SK-N-SH treated with all-trans-retinoic acid at 6 μM for 48 hours (cell line): ENCODE measurements around the gene FAM241B.

ENCODE experiments used
- ARNTL ChIP-seq: fragments of 450-650 bp; formaldehyde crosslinking; IDR thresholded peaks from 2 replicates; pipeline ENCODE4 v1.5.0; 2020; ENCODE audit warnings: low read depth, mild to moderate bottlenecking, moderate library complexity, borderline replicate concordance
- CREB5 ChIP-seq: fragments of 250-450 bp; sonication (Bioruptor Pico); IDR thresholded peaks from 2 replicates; pipeline ENCODE4 v1.5.1; 2020; ENCODE audit warnings: low read depth, mild to moderate bottlenecking, moderate library complexity
- OSR1 ChIP-seq: fragments of 250-450 bp; sonication (Bioruptor Pico); IDR thresholded peaks from 2 replicates; pipeline ENCODE4 v1.8.0; 2022; ENCODE audit warnings: moderate library complexity, mild to moderate bottlenecking, inconsistent platforms
- PATZ1 ChIP-seq: fragments of 250-450 bp; sonication (Bioruptor Pico); IDR thresholded peaks from 2 replicates; pipeline ENCODE4 v1.8.0; 2020; ENCODE audit warnings: mild to moderate bottlenecking, moderate library complexity, borderline replicate concordance
- PPARA ChIP-seq: fragments of 250-450 bp; sonication (Bioruptor Pico); IDR thresholded peaks from 2 replicates; pipeline ENCODE4 v1.5.0; 2020; ENCODE audit warnings: mild to moderate bottlenecking, borderline replicate concordance
- SNAI2 ChIP-seq: fragments of 250-450 bp; sonication (Bioruptor Pico); IDR thresholded peaks from 2 replicates; pipeline ENCODE4 v1.5.0; 2020; ENCODE audit warnings: mild to moderate bottlenecking, moderate library complexity
- ZFP3 ChIP-seq: fragments of 250-450 bp; sonication (Bioruptor Pico); IDR thresholded peaks from 2 replicates; pipeline ENCODE4 v1.5.0; 2020; ENCODE audit warnings: mild to moderate bottlenecking, moderate library complexity
- ZFP30 ChIP-seq: fragments of 450-650 bp; formaldehyde crosslinking; IDR thresholded peaks from 2 replicates; pipeline ENCODE4 v1.5.0; 2022; ENCODE audit warnings: mild to moderate bottlenecking, moderate library complexity
- ZNF565 ChIP-seq: fragments of 450-650 bp; formaldehyde crosslinking; conservative IDR thresholded peaks from 2 replicates; pipeline ENCODE4 v1.5.0; 2020; ENCODE audit warnings: low read depth, mild to moderate bottlenecking, moderate library complexity

DNA sequence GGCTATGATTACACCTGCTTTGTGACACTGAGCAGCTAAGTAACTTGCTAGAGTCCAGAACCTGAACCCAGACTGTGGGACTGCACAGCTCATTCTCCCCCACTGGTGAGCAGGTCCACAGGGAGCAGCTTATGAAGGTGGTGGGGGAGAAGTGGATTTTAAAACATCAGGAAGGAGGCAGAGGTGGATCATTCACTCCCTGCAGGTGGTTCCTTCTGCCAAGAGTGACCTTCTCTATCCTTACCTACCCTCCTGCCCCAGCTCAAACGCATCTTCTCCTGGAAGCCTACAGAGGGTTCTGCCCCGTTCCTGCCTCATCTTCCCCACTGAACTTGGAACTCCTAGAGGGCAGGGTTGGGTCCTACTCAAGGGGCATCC, 539 bp upstream of the FAM241B start:
- TF ChIP-seq SNAI2 (CRISPR knock-in tag) = no peak
- TF ChIP-seq ZFP3 (CRISPR knock-in tag) = no peak
- no peak for TF ChIP-seq ZFP30 (CRISPR knock-in tag)
- TF ChIP-seq ARNTL (CRISPR knock-in tag) = no peak
- TF ChIP-seq OSR1 (CRISPR knock-in tag) = no peak
- no peak for TF ChIP-seq PATZ1 (CRISPR knock-in tag)
- no peak for TF ChIP-seq ZNF565 (CRISPR knock-in tag)
- TF ChIP-seq CREB5 (CRISPR knock-in tag) = no peak
- no peak for TF ChIP-seq PPARA (CRISPR knock-in tag)
